Neutrophil (primary cell): ENCODE measurements around the gene KRTAP29-1.

Source experiments
- H3K27ac ChIP-seq: fragments of 200-600 bp; sonication (generic); 2 replicates; pipeline ENCODE4 v1.5.1; 2016; ENCODE audit warnings: mild to moderate bottlenecking, moderate library complexity
- H3K27me3 ChIP-seq: fragments of 200-600 bp; sonication (generic); 2 replicates; pipeline ENCODE4 v1.6.0; 2016; ENCODE audit warnings: mild to moderate bottlenecking
- H3K36me3 ChIP-seq: fragments of 200-600 bp; sonication (generic); 2 replicates; pipeline ENCODE4 v1.5.1; 2017
- H3K4me1 ChIP-seq, 2 experiments: fragments of 200-600 bp in 1 of 2; sonication (generic) in 1 of 2; 1 replicate in 1 of 2; 2 replicates in 1 of 2; pipeline versions ENCODE4 v1.5.1 to v1.6.1; 2013 to 2016; ENCODE audit warnings: low read depth in 1 of 2, low read length in 1 of 2, mild to moderate bottlenecking in 1 of 2, moderate library complexity in 1 of 2; ENCODE audit not compliant: control insufficient read depth in 1 of 2, insufficient read depth in 1 of 2
- H3K4me3 ChIP-seq, 2 experiments: fragments of 200-600 bp in 1 of 2; sonication (generic) in 1 of 2; 1 replicate in 1 of 2; 2 replicates in 1 of 2; pipeline ENCODE4 v1.5.1; 2013 to 2016; ENCODE audit warnings: low read depth in 1 of 2, low read length in 1 of 2, mild to moderate bottlenecking in 1 of 2, moderate library complexity in 1 of 2
- H3K9me3 ChIP-seq: fragments of 200-600 bp; sonication (generic); 2 replicates; pipeline ENCODE4 v1.5.1; 2016
- TF ChIP-seq, protein P1 (sequence below): fragments of 200-600 bp; sonication (generic); IDR thresholded peaks from 2 replicates; pipeline ENCODE4 v1.5.1; 2016; ENCODE audit warnings: antibody characterized with exemption

The KRTAP29-1 gene

DNA sequence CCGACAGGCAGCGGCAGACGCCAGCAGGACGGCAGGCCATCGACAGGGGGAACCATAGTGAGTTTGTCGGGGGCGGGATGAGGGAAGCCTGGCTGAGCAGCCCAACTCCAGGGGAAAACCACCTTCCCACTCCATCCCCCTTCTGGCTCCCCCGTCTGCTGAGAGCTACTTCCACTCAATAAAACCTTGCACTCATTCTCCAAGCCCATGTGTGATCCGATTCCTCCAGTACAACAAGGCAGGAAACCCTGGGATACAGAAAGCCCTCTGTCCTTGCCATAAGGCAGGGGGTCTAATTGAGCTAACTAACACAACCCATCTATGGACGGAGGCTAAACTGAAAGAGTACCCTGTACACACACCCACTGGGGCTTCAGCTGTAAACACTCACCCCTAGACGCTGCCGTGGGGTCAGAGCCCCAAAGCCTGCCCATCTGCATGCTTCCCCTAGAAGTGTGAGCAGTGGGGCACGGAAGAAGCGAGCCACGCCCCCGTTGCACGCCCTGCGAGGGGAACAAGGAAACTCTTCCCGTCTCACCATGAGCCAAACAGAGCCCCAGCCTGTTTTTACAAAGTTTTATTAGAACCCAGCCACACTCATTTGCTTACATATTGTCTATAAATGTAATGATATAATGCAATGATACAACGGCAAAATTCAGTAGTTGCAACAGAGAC is 4.1 kb downstream of the KRTAP29-1 start:
- Histone ChIP-seq H3K4me1 (peaks cover 12 to 22% of the 10 kb centered on the region in 2 experiments), H3K27ac (no peak overlapping the region), H3K27me3 (no peaks in the 10 kb centered on the region), H3K4me3 (no peak overlapping the region), H3K36me3 (no peaks in the 10 kb centered on the region), H3K9me3 (no peaks in the 10 kb centered on the region)
- TF ChIP-seq, protein P1, sequence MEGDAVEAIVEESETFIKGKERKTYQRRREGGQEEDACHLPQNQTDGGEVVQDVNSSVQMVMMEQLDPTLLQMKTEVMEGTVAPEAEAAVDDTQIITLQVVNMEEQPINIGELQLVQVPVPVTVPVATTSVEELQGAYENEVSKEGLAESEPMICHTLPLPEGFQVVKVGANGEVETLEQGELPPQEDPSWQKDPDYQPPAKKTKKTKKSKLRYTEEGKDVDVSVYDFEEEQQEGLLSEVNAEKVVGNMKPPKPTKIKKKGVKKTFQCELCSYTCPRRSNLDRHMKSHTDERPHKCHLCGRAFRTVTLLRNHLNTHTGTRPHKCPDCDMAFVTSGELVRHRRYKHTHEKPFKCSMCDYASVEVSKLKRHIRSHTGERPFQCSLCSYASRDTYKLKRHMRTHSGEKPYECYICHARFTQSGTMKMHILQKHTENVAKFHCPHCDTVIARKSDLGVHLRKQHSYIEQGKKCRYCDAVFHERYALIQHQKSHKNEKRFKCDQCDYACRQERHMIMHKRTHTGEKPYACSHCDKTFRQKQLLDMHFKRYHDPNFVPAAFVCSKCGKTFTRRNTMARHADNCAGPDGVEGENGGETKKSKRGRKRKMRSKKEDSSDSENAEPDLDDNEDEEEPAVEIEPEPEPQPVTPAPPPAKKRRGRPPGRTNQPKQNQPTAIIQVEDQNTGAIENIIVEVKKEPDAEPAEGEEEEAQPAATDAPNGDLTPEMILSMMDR: no peak

DNA sequence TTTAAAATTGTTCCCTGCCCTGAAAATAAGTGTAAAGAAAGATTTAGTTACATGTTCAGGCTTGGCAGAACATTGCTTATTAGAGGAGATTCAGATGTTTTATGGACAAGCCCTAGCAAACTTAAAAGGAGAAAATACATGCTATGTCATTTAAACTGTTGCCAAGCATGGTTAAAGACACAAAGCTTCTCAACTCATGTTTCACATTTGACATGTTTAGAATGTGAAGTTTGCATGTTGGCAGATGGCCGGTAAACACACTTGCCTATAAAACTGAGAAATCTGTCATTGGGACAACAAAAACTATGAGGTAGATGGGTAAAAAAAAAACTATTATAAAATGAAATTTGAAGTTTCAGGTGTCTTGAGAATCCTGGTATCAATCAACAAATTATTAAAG is 5.8 kb downstream of the KRTAP29-1 start:
- Histone ChIP-seq H3K27me3 (no peaks in the 10 kb centered on the region), H3K4me1 (peaks cover 0 to 8% of the 10 kb centered on the region in 2 experiments), H3K36me3 (no peaks in the 10 kb centered on the region), H3K27ac (no peak overlapping the region), H3K4me3 (no peak overlapping the region), H3K9me3 (no peaks in the 10 kb centered on the region)
- TF ChIP-seq, protein P1: no peak

DNA sequence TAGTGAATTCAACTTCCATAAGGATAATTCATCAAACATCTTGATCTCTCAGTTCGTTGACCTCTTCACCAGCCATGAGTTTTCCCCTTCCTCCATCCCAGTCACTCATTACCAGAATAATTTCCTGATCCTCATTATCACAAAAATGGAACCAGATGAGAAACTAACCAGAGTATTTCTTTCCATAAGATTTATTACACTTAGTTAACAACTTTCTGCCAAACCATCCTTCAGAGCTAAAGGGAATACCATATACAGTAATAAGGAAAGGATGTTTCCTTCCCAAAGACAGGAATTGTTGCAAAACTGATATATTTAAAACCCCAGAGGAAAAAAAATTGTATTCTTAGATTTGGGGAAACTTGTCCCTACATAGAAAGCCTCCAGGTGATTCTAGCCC is 8.6 kb downstream of the KRTAP29-1 start:
- Histone ChIP-seq H3K9me3 (no peaks in the 10 kb centered on the region), H3K4me1 (no peaks in the 10 kb centered on the region), H3K27ac (no peak overlapping the region), H3K27me3 (no peaks in the 10 kb centered on the region), H3K4me3 (no peak overlapping the region), H3K36me3 (no peaks in the 10 kb centered on the region)
- TF ChIP-seq, protein P1: no peak

DNA sequence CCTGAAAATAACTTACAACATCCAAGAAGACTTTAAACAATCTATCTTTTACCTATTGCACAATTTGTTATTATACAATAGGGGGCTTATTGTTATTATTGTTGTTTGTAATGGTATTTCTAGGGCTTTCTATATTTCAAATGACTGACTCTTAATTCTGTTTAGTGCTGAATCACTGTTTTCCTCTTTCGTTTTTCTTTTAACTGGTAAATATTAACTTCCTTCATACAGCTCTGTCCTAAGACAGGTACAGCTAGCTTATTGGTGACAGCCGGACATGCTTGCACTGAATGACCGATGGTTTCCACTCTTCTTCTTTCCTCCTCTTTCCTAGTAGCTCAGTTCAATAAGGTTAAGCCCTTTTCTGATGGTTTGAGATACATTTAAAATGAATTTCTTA is 15.6 kb downstream of the KRTAP29-1 start:
- Histone ChIP-seq H3K27ac (peak overlapping the region; percentile 72), H3K4me1 (peaks cover 44% of the 10 kb centered on the region in 2 experiments), H3K36me3 (no peaks in the 10 kb centered on the region), H3K9me3 (no peaks in the 10 kb centered on the region), H3K4me3 (peak overlapping the region in 1 of 2 experiments; percentile 13), H3K27me3 (no peaks in the 10 kb centered on the region)
- TF ChIP-seq, protein P1: no peak

DNA sequence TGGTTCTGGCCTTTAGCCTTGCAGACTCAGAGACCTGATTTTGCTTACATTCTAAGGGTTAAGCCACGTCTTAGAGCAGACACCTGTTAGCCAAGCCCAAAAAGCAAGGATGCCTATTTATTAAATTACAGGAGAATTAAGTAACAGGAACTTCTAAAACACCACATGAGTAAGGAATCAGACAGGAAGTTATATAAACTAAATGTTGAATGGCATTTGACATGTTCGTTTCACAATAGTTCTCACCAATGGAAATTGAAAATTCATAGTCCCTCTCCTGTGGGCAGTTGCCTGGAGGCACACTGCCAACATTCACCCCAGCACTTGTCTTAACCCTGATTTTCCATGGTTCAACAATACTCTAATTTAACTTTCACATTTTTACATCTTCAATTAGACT is 18.1 kb downstream of the KRTAP29-1 start:
- peaks cover 44% of the 10 kb centered on the region in 2 experiments for H3K4me1 ChIP-seq
- TF ChIP-seq, protein P1: no peak

More for the DNA sequence above, 18.1 kb downstream of the KRTAP29-1 start:
- no peaks in the 10 kb centered on the region for H3K36me3 ChIP-seq
- H3K27me3 ChIP-seq: no peaks in the 10 kb centered on the region
- no peaks in the 10 kb centered on the region for H3K9me3 ChIP-seq
- peak overlapping the region; percentile 64 for H3K27ac ChIP-seq
- no peak overlapping the region for H3K4me3 ChIP-seq
